ENCODE results near the gene THY1.

Gene THY1

GRCh38 chr11:119372260-119373058 is 50.5 kb downstream of the THY1 start:
- in situ Hi-C loops (cut with MboI; ENCODE audit: low sequenced_read_pairs), result no loop called here

GRCh38 chr11:119371778-119372182 is 51.2 kb downstream of the THY1 start:
- in situ Hi-C loops (cut with MboI; ENCODE audit: low sequenced_read_pairs), result no loop called here

GRCh38 chr11:119371067-119371601 is 51.8 kb downstream of the THY1 start:
- in situ Hi-C loops (cut with MboI; ENCODE audit: low sequenced_read_pairs), result no loop called here

GRCh38 chr11:119370486-119371046 is 52.4 kb downstream of the THY1 start:
- in situ Hi-C loops (cut with MboI; ENCODE audit: low sequenced_read_pairs), result no loop called here

GRCh38 chr11:119369132-119369925 is 53.6 kb downstream of the THY1 start:
- in situ Hi-C loops (cut with MboI; ENCODE audit: low sequenced_read_pairs), result no loop called here

GRCh38 chr11:119368121-119369034 is 54.6 kb downstream of the THY1 start:
- in situ Hi-C loops (cut with MboI; ENCODE audit: low sequenced_read_pairs), result no loop called here

GRCh38 chr11:119367661-119368120 is 55.3 kb downstream of the THY1 start:
- in situ Hi-C loops (cut with MboI; ENCODE audit: low sequenced_read_pairs), result no loop called here
